Loucy (cell line): ENCODE data around the gene GNAL.
A peak's percentile ranks its signal among the peaks of the same experiment; 100 is the strongest.

ENCODE experiments used
- EZH2phosphoT487 ChIP-seq: fragments of 200-600 bp; IDR thresholded peaks from 2 replicates; pipeline ENCODE4 v1.6.1; 2018; ENCODE audit warnings: antibody characterized with exemption, mild to moderate bottlenecking, moderate library complexity, borderline replicate concordance
- TF ChIP-seq, protein P1 (sequence below): fragments of 200-600 bp; sonication (generic); conservative IDR thresholded peaks from 2 replicates; pipeline ENCODE4 v1.5.1; 2014; ENCODE audit warnings: mild to moderate bottlenecking, antibody characterized with exemption, low read length

DNA sequence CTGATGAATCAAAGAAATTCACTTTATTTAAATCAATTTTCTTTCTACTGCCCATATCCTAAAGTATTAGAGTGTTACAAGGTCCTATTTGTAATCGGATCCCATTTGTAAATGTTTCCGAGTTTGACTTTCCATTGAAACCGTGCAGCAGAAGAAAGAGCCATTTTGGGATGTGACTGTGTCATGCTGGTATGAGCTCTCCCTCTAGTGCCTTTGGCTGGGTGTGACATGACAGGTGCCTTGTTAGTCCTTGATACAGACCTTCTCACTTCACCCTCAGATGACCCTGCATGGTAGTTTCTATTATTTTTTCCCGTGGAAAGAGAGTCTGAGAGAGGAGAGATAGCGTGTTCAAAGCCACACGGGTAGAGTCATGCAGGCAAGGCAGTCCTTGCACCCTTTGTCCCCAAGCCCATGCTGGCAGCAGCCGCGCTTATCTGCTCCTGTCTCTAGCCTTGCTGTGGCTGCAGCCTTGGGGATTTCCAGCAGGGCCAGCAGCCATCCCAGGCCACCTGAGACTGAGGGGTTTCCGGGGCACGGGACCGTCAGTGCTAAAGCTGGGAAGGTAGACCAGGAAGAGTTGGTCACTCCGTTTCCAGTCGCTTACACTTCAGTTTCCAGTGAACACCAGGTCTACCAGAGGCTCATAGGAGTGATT is 183.5 kb downstream of the GNAL start:
- TF ChIP-seq, protein P1, sequence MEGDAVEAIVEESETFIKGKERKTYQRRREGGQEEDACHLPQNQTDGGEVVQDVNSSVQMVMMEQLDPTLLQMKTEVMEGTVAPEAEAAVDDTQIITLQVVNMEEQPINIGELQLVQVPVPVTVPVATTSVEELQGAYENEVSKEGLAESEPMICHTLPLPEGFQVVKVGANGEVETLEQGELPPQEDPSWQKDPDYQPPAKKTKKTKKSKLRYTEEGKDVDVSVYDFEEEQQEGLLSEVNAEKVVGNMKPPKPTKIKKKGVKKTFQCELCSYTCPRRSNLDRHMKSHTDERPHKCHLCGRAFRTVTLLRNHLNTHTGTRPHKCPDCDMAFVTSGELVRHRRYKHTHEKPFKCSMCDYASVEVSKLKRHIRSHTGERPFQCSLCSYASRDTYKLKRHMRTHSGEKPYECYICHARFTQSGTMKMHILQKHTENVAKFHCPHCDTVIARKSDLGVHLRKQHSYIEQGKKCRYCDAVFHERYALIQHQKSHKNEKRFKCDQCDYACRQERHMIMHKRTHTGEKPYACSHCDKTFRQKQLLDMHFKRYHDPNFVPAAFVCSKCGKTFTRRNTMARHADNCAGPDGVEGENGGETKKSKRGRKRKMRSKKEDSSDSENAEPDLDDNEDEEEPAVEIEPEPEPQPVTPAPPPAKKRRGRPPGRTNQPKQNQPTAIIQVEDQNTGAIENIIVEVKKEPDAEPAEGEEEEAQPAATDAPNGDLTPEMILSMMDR: peak; percentile 40
- TF ChIP-seq EZH2phosphoT487: no peak
